T-helper 1 cell (primary cell): Measurements from ENCODE around the gene TENM3.
A peak's percentile ranks its signal among the peaks of the same experiment; 100 is the strongest.

Source experiments
- DNase-seq, 5 donors: peaks; one replicate each; pipeline ENCODE4 v3.0.0-alpha.2; 2012 to 2020

The TENM3 gene

DNA sequence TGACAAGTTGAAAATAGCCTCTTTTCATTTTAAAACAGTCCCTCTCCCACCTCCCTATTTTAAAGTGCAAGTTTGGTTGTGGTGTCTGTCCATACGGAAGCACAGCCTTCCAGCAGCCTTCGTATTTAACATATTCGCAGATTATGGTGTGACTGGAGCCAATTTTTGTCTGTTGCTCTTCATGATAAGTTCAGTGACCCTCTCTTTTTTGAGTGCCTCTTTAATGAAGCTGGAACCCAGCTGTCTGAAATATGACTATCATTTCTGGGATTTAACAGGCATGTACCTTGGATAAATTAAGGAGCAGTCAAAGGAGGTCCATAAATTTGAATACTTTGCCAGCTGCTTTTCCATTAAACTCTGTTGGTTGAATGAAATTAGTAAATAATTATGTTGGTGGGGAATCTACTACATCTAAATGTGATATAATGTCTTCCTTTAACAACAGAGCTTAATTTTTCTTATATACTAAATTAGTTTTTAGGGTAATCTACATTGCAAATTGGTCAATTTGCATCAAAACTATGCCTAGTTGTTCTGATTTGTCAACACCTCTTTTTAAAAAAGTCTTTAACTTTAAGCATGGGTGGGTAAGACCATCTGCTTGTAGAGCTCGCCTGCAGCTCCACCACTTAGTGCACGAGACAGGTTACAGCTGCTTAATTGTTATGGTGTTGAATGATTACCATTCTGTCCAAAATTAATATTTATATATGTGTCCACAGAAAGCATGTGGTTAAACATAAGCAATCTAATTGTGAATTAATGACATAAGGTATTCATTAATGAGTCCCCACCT lies 457.4 kb downstream of the TENM3 start:
- no peak for DNase-seq

DNA sequence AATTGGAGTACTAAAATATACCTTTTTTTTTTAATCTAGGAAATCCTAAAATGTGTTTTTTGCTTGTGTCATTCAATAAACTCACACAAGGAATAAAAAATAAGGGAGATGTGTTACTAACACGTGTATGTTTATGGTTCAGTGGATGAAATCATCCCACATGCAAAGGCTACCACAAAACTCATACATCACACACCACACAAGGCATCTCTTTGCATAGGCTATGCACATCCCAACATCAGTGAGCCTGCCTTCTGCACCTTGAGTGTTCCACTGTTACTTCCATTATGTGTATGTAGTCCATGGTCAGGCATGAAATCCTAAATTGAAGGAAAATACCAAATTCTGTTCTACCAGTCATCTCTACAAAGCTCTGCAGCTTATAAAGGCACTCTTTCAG lies 460.9 kb downstream of the TENM3 start:
- no peak for DNase-seq

DNA sequence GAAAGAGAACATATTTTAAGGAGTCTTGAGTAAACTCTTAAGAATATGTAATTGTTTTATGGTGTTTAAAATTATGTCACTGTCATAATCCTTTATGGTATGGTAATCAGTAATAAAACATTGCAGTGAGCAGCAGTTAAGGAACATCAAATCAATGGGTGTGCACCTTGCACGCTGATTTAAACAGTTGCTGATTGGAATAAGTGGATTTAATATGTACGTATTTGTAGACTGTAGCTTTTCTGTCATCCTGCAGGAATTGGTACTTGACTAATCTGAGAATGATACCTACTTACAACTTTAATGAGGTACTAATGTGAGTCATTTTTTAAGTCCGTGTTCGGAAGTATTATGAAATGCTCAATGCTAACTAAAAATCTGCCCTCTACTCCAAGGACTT lies 461.7 kb downstream of the TENM3 start:
- no peak for DNase-seq

DNA sequence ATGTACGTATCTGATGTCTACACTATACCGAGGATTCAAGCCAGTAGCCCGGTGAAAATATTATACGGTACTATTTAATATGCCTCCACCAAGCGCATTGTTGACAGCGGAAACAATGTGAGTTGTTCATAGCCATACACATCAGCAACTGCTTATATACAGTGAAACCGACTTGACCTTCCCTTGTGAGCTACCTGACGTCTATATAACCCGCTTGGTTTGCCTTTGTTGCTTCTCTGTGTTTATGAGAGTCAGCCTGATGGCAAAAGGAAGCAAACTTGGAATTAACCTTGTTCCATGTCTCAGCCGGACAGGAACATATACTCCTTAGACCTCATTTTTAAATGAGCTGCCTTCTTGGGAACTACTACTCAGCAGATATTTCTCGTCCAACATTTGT lies 462.2 kb downstream of the TENM3 start:
- no peak for DNase-seq

DNA sequence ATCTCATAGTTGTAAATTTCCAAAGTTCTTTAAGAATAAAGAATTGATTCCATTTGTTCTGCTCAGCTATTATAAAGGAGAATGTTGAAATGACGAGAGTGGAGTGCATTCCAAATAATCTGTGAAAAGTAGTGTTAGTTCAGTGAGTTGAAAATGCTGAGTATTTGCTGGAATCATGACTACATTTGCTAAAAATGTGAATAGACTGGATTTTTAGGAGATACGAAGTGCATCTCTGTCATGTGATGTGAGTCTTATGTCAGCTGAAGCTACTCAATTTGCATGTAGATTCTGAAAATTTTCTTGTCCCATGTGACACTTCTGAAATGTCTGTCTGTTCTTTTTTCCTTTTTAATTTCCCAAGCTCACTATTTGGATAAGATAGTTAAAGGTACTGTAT lies 468.0 kb downstream of the TENM3 start:
- no peak for DNase-seq

DNA sequence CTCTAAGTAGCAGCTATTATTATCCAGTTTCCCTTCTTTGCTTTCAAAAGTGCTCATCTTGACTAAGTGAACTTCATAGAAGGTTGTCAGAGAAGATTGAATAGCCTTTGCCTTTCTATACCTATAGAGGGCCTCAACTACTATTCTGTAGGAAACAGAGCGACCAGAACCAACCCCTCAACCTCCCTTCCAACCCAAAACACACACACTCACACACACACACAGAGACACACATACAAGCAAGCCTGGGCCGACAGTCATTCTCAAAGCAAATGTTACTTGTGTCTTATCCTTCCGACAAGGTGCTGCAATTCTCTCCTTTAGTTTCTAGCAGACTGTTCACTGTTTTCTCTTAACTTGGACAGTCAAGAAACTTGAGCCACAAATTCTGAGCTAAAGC lies 472.3 kb downstream of the TENM3 start:
- DNase-seq: no peak

DNA sequence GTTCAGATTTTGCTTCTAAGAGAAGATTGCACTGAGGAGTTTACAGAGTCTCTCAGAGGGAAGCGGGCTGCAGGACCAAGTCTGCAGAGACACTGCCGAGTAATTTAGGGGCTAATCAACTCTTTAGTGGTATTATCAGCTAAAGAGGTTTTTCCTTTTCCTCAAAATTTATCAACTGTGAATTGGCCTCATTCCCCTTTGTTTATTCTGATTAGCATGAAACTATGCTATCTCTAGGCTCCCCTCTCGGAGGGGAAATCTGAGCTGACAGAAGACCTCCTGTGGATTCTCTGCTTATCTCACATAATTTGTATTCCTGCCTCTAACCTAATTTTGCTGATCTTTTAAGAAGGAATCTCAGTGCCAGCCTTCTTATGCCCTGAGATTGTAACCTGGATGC lies 473.0 kb downstream of the TENM3 start:
- DNase-seq: no peak

DNA sequence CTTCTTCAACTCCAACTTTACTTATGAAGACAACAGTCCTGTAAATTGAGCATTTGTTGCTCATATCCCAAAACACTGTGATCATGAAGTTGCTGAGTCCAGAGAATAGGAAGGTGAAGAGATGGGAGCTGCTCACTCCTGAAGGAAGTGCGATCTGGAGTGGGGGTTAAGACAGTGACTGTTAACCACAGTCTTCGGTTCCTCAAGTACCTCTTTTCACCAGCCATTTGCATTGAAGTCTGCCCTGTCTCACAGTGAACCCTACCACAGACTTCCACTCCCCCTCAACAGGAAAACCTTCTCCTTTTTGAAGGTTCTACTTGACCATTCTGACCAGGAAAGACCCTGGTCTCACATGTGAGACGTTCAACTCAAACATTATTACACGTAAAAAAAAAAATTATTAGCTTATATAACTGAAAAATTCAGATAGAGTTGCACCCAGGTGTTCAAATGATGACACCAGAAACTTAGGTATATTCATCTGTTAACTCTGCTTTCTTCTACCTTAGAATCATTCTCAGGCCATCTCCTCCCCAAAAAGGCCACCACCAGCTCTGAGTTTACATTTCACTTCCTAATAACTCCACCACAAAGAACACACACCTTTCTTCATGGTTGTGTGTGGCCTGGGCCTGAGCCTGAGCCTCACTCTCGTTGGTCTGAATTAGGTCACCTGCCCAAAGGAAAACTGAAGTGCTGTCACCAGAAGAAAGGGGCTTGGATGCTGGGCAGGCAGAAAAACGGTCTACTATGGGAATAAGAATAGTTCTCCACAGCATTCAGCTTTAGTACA lies 474.8 kb downstream of the TENM3 start:
- no peak for DNase-seq

DNA sequence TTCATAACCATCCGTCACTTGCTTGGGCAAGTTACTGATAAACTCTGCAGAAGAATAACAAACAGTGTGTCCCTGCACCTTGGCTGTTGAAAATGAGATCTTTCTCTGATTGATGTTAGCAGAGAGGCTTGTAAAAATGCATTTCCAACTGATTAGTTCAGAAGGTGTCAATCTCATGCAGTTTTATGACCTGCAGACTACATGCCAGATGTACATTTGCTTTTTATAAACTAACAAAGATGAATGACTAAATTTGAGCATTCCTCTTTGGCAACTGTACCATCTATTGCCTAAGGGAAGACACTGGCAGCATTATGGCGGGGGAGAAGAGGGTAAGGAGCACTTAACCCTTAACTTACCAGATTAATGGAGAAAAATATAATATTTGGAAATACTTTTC lies 481.2 kb downstream of the TENM3 start:
- DNase-seq: no peak

DNA sequence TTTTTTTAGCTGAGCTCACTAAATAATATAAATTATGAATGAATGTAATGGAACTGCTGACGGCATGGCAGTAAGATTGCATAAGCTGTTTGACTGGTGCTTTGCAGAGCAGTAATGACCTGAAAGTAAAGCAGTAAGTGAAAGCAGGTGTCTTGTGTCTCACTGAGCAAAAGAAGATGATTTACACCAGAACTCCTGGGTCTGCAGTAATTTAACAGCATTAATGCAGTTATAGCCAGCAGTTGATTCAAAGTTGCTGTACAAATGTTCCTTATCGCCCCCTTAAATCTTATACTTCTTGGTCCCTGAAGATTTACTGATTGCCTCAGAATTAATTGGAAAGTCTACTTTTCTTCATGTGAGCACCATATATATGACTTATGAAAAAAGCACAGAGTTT lies 486.3 kb downstream of the TENM3 start:
- DNase-seq: no peak

DNA sequence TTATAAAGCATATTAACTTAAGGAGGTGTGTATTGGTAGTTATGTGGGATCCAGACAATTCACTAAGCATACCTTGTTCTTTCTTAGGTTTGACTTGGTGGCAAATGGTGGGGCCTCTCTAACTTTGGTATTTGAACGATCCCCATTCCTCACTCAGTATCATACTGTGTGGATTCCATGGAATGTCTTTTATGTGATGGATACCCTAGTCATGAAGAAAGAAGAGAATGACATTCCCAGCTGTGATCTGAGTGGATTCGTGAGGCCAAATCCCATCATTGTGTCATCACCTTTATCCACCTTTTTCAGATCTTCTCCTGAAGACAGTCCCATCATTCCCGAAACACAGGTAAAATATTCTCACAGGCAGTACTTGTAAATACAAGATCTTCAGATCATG lies 487.6 kb downstream of the TENM3 start:
- no peak for DNase-seq

DNA sequence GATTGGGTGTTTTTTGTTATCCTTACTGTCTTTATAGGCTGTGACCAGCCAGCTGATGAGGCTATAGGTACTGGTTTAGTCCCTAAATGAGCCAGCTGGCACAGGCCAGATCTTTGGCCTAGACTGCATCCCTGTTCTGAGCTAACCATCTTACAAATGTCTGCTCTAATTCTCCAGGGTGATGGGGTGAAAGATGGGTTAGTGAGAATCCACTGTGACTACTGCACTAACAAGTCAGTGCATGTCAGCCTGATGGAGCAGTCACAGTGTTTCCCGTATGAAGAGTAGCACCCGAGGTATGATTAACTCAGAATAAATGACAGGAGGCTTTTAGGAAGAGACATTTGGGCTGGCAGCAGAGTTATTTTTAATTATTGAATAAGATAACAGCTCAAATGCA lies 493.0 kb downstream of the TENM3 start:
- DNase-seq: no peak

DNA sequence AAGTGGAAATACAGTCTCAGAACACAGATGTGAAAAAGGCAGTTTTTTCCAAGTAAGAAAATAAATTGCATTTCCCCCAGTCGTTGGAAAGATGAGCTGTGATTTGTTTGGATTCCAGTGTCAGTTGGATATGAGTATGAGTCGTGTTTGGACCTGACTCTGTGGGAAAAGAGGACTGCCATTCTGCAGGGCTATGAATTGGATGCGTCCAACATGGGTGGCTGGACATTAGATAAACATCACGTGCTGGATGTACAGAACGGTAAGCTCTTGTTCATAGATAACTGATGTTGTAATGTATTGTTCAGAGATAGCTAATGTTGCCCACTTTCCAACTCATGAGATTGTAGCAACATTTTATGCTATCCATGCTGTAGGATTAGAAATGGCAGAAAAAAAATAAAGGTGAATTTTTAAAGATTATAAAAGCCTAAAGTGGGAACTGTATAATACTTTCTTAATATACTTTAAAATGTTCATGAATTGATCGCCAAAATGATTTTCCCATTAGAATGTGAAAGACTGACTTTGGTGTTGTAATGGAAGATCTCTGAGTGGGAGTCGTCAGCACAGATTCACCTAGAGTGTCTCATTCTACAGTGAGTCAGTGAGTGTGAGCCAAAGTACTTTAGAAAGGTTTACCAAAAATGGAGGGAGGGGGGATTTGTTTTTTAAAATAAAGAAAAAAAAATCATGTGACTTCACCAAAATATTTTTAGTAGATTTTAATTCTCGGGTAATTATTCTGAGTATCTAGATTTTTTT lies 495.3 kb downstream of the TENM3 start:
- no peak for DNase-seq

DNA sequence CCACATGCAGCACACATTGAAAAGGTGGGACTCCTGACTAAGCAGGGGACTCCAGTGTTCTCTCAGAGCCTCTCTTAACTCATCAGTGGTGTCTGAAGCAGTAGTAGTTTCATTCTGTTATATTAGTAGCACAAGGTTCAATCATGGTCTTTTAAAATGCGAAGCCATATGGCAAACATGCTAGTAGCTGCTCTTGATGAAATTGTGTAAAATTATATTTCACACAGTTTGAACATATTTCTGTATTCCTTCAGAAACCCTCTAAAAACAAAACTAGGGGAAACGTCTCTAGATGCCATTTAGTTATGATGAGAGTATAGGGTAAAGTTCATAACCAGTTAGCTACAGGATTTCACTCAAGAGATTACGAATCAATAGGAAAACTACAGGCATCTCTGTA lies 497.1 kb downstream of the TENM3 start:
- DNase-seq: no peak

DNA sequence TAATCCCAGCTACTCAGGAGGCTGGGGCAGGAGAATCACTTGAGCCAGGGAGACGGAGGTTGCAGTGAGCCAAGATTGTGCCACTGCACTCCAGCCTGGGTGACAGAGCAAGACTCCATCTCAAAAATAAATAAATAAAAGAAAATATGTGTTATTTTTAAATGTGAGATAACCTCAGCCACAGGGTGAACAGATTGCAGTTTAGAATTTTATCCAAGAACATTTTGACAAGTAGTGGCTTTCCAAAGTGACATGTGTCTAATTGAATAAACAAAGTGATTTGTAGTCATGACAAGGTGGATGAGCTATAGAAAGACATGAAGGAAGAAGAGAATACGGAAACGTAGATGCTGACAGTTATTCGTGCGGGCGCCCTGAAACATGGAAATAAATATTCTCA lies 497.9 kb downstream of the TENM3 start:
- no peak for DNase-seq

DNA sequence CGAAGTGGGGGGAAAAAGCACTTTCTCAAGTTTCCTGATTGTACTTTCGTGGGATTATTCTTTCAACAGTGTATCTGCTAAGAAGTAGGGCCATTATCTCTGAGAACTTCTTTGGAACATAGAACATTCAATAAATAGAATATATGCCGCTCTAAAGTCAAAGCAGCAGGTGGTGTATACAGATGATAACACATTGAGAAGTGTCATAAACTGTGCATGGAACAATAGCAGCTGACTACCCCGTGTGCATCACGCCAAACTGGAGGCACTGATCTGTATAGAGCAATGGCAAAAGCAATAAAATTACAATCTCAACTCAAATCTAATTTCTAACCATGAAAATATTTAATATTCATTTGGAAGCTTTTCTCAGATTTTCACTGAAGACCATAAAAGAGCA lies 498.7 kb downstream of the TENM3 start:
- no peak for DNase-seq

DNA sequence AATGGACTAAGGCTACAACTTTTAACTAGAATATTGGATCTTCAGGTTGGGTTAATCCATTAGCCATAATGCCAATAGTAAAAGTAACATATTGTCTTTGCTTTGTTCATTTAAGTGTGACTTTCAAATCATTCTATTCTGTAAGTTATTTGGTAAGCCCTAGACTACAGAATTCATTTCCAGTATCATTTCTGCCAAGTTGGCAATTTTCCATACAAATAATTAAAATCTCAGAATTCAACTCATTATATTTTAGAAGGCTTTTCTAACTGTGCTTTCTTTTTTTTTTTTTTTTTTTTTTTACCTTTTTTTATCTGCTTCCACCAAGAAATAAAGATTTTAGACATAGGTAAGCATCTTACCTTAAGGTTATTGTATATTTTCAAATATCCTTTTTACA lies 500.6 kb downstream of the TENM3 start:
- no peak for DNase-seq

DNA sequence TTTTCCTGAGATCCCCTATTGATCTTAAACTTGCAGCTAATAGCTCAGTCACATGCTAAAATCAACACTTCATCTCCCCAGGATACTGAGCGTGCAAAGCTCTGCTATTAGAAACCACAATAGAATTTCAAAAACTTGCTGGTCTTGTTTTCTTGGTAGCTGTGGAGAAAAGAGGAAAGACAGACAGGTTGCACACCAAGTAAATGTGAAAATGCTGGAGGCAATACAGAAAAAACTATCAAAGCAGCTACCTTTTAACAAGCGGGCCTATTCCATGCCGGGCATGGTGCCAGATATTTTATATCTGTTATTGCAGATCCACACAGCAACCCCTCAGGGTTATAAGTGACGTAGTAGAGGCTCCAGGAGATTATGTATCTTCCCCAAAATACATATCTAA lies 502.0 kb downstream of the TENM3 start:
- DNase-seq: no peak

DNA sequence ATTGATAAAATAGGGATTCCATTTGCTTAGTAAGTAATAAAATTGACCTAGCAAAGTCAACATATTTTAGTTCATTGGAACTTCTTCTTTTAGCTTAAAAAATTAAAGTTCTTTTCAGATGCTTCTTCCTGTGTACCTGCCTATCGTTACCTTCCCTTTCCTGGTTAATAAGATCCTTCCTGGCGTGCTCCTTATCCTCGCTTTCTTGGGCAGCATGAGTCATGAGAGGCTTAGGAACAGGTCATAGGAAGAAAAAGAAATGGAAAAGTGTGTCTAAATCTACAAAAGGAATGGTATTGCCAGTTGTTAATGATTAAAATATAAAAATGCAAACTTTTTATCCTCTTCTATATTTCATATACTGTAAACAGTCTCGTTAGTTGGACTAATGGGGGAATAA lies 503.7 kb downstream of the TENM3 start:
- no peak for DNase-seq

DNA sequence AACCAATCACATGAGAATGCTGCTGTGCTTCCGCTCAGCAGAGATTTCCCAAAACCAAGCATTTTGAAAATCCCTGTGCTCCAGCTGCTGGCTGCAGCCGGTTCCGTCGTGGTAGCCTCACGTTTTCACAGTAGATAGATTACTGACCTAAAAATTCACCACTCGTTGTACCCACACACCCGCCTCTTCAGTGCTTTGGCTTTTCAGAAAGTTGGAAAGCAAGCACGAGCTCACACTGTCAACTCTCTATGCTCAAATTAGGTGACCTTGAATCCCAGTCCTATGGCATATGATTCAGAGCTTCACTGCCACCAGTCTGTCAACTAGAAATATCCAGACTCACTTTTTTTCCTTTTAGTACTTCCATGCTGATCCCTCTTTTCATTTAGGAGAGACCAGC lies 505.1 kb downstream of the TENM3 start:
- DNase-seq: no peak

DNA sequence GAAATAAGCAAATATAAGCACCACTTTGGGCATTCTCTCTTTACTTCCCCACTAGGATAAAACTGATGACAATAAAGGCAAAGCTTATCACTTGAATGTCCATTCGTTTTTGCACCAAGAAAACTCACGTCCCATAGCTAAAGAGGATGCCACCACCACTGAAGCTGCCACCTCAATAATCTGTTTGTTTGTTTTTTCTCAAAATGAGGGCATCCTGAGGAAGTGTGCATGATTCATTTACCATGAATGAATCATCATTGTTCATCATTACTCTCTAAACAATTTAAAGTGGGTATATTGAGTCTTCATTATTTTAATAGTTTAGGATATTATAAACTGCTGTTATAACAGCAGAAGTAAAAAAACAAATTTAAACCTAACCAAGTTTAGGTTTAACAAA lies 505.7 kb downstream of the TENM3 start:
- peak in 1 of 5 donors; percentile 41 for DNase-seq

DNA sequence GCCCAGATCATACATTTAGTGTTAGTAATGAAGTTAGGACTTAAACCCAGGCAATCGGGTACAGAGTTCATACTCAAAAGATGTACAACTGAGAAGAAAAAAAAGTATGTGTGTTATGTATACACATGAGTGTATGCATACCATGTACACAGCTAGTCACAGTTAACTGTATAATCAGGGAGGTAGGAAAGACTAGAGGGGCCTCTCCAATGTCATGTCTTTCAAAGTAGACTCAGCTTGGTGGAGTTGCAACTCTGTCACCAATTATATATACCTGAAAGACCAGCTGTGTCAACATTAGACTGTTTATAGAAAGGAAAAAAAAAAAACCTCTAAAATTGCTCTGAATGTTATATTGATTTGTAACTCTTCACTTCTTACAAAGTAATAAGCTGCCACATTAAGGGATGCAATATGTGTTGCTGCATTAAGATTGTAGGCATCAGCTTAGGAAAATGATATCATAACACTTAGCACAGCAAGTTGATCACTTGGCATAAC lies 506.5 kb downstream of the TENM3 start:
- DNase-seq: no peak

DNA sequence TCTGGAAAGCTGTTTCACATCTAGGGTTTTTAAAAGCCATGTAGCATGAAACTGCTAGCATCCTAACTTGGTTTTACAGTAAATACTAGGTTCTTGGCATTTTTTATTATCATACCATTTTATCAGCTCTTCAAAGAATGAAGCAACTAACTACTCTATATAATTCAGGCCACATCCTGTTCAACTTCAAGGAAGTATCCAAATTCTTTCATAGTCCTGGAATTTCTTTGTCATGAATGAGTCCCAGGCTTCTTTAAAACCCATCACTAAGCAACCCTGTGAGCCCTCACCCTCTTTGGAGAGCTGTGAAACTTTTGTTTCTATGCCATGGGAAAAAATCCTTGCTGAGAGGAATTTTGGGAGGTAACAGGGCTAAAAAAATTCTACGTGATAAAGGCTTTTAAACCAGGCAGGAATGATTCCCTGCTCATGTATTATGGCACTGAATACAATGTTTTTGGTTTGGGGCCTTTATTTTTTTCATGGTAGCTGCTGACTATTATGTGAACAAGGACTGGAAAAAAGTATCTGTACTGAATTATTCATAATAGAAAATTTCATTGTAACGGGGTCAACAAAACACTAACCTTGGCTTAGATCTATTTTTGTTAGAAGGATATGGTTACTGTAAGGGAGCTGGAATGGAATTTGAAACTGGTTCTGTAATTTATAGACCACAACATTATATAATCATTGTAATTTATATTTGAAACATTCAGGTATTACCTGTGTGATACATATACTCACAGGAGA lies 509.1 kb downstream of the TENM3 start:
- no peak for DNase-seq
